ENCODE data around the gene SNAP47.

The SNAP47 gene

DNA sequence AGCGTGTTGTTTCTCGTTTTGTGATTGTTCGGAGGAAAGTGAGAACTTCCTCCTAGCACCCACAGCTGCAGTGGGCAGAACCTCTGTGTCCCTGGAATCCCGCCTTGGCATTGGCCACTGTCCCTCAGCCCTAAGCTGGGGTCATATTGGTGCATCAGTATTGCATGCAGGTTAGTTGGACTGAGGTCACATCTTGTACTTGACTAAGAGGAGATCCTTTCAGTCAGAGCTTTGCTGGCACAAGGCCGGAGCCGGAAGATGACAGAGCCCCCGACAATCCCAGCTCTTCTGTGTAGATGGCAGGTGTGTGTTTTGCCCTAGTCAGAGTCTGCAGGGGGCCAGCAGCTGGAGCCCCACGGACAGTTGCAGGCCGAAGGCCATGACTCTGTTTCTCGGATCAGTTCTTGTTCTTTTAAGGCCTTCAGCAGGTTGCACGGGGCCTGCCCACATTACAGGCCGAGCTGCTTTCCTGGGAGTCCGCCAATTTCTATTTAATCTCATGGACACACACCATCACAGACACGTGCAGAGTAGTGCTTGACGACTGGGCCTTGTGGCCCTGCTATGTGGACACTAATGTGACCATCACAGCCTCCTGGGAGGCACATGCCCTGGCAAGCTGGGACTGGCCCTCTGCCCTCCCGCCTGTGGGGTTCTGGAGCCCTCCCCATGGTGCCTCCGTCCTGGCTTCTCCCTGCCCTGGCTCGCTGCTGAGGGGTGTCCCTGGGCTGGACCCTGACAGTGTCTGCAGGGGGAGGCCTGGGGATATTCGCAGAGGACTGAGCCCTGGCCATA, 14.9 kb downstream of the SNAP47 start:
- no peak for DNase-seq (ENCODE audit: low read depth)

DNA sequence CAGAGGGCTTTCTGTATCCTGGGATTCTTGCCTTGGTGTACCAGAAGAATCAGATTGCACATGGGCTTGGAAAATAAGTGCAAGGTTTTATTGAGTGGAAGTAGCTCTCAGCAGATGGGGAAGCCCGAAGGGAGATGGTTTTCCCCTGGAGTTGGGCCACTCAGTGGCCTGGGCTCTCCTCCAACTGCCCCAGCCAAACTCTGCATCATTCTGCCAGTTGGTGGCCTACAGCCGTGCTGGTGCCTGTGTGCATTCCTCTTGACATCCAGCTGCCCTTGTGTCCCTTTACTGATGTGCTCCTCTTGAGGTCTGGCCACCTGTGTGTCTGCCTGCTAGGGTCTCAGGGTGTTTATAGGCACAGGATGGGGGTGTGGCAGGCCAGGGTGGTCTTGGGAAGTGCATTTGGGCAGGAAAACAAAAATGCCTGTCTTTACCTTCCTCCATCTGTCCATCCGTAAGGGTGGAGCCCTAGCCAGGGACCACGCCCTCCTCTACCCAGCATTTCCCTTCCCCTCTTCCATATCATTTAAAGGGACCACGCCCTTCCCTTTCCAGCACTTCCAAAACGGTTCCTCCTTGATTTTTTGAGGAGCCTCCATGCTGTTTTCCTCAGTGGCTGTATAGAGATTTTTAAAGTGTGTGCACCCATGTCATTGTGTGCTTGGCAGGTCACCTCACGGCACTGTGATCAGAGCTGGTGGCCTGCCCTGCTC, 18.9 kb downstream of the SNAP47 start:
- DNase-seq (ENCODE audit: low read depth) = no peak

DNA sequence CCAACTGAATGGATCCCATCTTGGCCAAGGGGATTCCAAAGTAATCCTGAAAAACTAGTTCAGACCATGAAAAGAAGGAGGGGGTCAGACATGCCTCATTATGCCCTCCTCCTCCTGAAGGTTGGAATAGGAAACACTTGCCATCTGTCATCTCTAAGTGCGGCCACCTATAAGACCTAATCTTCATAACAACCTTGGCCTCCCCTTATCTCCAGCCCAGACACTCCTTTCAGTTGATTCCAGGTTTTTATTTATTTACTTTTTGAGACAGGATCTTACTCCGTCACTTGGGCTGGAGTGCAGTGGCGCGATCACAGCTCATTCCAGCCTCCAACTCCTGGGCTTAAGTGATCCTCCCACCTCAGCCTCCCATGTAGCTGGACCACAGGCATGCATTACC, 19.7 kb downstream of the SNAP47 start:
- no peak for DNase-seq (ENCODE audit: low read depth)

DNA sequence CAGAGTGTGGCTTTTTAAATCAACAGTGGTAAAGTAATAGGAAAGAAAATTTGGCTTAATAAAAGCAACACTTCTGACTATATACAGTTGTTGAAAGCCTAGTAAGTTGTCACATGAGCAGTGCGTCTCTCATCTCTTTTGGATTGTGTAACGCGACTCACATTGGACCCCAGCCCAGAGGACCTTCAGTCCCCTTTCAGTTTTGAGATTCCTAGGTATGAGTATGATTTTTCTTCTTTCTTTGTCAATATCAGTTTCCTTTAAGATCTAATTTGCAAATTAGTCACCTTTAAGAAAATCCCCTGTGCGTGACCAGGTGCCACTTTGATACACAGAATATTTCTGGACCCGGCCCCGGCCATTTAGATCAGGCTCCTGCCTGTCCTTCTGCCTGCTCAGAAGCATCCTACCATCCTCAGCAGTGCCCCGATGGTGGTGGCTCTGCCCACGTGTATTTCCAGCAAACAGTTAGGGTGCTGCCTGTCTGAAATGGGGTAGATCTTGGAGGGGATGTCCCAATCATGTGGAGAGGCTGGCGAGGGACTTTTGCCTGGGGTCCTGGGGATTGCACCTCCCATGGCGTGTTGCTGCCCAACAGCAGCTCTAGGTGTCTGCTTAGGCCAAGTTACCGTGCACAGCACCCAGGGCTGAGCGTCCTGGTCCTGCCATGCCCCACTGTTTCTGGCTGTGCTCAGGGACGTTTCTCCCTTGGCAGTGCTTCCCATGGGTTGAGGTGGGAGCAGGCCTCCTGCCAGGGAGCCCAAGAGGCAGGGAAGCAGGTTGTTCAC, 21.1 kb downstream of the SNAP47 start:
- no peak for DNase-seq (ENCODE audit: low read depth)

DNA sequence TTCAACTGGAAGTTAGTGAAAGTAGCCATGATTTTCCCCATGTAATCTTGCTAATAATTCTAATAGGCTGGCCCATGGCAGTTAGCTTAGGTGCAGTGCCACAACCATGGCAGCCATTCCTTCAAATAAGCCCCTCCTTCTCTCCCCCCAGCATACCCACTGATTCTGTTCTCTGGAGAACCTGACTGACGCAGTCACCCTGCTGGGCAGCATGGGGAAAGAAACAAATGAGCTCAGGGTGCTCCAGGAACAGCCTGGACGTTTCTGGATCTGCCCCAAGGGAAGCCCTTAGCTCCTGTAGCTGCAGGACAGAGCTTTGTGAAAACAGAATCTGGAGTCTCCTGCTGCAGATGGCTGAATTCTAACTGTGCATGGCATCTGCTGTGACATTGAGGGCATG, 22.5 kb downstream of the SNAP47 start:
- DNase-seq (ENCODE audit: low read depth) = no peak

DNA sequence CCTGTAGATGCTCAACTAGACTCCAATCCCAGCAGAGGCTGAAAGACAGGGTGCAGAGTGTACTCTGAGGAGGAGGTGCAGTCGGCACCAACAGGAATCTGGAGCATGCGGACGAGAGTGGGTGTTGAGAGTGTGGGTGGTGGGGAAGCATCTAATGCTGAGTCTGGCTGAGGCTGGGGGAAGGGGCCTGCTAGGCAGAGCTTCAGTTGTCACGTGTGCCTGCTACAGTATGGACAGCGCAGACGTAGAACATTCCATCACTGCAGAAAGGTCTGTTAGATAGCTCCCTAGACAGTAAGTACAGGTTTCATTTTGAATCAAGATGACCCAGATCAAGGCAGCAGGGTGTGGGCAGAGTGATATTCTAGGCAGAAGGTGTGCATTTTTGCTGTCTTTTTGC, 23.1 kb downstream of the SNAP47 start:
- DNase-seq (ENCODE audit: low read depth) = no peak

DNA sequence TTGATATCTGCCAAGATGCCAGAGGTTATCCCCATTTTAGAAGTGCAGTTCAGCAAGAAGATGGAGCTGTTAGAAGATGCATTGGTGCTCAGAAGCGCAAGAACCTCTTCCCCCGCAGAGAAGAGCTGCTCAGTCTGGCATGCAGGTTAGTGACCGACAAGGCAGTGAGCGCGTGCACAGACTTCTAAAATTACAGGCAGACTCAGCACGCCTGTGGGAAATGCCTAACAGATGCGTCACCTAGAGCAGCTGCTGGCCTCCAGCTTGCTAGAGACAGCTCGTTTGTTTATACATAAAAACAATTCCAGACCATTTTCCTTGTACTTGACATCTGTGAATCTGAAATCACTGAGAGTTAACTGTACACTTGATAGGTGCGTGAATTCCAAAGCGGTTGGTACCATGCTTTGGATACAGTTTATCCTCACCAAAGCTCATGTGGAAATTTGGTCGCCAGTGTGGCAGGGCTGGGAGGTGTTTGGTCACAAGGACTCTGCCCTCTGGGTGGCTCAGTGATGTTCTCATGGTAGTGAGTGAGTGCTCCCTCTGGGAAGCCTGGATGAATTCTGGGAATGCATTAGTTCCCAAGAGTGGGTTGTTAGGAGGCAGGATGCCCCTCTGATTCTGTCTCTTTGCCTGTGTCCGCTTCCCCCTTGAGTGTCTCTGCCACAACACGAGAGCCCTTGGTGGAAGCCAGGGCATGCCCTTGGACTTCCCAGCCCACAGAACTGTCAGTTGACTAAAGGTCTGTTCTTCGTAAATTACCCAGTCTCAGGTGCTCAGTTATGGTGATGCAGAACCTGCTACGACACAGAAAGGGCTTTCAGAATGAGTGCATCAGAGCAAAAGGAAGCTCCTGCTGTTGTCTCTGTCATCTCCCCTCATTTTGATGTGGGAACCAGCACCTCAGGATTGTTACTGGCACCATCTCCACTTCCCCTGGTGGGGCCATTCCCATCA, 24.4 kb downstream of the SNAP47 start:
- peak; percentile 95 for DNase-seq (ENCODE audit: low read depth)

DNA sequence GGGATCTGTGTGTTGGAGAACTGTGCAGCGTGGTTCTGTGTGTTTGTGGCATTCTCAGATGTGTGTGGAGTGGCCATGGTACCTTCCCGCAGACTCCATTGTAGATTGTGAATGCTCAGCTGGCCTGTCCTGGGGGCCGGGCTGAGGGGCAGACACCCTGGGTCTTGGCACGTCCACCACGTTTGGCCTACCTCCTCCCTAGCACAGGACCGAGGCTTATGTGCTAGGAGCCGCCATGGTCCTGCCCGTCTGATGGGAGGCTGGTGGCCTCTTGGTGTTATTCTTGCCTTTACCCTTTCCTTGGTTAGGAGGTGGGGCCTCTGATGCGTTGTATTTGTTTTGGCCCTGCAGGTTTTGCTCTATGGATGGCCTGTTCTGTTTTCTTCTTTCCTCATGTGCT, 25.1 kb downstream of the SNAP47 start:
- DNase-seq (ENCODE audit: low read depth) = no peak

DNA sequence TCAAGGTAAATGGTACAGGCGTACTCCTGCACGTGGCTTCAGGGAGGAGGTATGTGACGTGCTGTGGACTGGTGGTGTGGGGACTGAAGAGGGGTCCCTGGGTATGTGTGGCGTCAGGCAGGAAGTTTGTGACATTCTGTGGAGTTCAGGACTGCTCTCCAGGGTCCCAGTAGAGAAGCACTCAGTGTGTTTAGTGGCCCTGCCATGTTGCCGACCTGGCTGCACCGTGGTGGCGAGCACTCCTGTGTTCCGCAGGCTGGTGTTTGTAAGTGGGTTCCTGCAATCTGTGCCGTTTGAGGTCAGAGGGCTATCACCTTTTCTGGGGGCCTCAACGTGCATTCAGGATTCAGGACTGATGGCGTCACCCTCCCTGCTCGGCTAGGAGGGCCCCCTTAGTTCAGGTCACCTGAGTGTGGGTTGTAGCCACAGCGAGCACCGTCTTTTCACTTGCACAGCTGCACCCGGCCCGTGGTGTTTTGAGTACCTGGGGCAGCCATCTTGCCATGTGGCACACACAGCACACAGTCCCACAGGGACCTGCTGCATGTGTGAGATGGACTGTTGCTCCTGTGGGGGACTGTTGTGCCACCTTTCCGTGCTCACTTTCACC, 26.5 kb downstream of the SNAP47 start:
- DNase-seq (ENCODE audit: low read depth) = no peak

DNA sequence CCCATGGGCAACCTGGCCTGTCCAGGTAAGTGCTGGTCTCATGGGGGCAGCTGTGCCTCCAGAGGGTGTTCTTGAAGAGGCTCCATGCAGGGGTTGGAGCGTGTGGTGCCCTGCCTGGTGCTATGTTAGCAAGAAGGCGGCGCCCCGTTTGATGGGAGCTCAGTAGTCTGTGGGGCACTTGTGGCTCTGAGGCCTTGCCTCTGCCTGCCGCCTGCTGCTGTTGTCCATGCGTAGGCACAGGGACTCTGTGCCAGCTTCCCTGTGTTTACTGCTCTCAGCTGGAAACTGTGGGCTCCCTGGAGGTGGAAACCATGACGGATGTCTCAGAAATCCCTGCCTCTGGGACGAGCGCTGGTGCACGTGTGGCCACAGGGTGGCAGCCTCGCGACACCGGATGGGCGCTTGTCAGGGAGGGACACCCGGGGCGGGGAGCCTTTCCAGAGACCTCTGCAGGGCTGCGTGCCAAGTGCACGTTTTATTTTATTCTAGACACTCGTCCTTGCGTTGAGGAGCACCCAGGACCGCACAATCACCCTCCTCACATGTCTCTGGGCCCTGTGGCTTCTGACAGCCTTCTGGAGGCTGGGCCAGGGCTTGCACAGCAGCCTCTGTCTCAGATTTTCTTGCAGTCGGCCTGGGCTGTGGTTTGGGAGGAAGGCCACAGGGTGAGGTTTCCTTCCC, 27.1 kb downstream of the SNAP47 start:
- no peak for DNase-seq (ENCODE audit: low read depth)

DNA sequence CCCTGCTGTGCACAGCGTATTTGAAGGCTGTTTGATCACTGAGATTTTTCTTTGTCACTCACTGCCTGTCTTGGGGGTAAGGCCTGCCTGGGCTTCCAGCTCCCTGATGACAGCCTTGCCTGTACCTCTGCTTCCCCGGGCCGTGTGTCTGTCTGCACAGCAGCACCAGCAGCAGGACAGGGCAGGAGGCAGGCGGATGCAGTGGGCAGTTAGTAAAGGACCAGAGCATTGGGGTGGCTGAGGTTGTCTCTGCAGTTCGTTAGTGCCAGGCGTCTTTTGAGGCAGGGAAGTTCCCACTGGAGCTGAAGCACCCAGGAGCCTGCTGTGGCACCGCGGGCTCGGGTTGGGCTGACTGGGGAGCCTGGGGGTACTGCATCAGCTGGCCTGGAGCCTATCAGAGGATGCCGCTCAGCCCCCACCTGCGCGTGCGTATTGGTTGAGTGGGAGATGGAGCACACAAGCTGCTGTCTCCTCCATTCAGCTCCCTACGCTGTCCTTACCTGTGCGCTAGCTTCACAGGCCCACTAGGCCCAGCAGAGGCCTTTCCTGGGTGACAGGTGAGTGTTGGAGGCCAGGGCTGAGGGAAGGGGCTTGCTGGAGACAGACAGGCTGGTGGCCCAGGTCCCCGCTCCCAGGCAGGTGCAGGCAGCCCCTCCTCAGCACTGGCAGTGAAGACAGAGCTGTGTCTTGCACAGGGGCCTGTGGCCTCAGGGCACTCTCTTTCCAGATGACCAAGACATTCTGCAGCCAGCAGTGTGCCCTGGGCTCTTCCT, 28.2 kb downstream of the SNAP47 start:
- DNase-seq (ENCODE audit: low read depth) = no peak

DNA sequence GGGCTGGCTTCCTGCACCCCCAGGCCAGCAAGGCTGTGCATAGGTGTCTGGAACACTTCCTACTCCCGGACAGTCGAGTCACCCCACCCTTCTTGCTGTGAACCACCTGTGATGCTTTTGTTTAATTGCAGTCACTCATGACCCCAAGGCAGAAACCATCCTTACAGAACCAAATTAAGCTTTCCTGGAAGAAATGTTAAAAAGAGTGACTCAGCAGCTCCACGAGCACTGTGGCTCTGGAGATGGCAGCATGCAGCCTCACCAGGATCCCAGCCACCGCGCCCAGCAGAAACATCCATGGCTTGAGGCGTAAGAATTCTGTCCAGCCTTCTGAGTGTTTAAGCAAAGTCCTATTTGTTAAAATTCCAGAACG, 28.8 kb downstream of the SNAP47 start:
- DNase-seq (ENCODE audit: low read depth) = no peak

DNA sequence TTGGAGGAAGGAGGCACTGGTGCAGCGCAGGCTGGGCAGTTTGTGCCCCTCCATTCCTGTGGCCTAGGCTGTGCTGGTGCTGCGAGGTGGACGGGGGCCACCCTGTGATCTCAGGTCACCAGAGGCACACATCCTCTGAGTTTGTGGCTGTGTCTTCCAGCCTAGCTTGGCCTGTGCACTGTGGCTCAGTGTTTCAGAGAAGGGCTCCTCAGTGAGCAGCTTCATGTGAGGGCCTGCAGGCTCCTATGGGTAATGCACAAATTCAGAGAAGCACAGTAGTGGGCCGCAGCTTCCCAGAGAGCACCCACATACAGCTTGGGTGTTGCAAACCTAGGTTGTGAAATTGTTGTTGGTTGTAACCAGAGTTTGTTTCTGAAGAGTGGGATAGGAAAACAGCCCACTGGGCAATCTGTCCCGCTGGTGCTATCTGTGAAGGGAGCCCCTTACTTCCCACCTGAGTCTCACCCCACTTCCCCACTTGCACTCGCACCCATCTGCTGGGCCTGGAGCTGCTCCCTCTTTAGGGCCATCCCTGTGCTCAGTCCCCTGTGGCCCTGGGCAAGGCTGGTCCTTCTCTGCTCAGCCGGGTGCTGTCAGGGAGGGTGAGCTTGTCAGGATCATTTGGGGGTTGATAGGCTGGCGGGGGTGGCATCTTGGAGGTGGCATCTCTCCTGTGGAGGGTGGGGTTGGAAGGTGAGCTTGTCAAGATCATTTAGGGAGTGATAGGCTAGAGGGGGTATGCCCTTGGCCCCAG, 30.2 kb downstream of the SNAP47 start:
- DNase-seq (ENCODE audit: low read depth) = no peak

DNA sequence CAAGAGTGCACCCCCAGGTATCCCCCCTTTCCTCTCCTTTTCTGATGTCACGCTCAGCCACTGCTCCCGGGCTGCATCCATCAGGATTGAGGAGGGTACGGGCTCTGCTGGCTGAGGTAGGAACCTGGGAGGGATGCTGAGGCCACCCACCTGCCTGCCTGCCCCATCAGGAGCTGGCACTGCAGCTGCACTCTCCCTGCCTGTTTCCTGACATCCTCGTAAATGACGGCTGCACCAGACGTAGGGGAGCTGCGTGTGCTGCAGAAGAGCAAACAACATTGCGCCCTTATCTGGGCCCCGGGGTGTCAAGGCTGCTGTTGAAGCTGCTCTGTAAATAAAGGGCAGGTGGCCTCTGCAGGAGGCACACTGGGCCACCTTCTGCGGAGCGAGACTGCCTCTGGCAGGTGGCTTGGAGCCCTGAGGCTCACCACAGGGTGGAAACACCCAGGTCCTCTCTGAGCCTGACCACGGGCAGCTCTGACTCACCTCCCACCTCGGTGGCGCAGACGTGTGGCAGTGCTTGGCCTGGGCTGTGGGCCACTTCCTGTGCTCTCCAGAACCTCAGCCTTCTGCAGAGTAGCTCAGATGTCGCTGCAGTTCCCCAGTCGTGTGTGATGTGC, 30.9 kb downstream of the SNAP47 start:
- no peak for DNase-seq (ENCODE audit: low read depth)

DNA sequence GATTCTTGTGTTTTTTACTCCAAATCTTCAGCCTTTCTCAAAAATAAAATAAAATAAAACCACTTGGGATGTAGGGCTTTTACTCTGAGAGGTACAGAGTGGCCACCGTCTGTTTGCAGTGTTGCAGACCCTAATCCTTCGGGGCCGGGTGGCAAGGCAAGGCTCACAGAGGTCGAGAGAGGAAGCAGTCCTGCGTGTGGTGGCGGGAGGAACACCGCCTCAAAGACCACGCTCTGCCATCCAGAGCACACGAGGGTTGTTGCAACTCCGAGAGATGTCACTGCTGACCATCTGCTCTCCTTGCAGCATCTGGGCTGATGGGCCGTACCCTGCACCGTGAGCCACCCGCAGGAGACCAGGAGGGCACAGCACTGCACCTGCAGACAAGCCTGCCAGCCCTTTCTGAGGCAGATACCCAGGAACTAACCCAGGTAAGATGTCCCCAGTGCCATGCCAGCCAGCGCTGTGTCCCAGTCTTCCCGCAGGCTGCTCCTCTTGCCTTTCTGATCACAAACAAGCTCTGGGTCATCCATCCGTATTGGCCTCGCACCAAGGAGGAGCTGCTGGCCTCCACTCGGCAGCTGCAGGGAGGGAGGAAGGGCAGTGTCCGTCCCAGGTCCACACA, 31.5 kb downstream of the SNAP47 start:
- DNase-seq (ENCODE audit: low read depth) = no peak

DNA sequence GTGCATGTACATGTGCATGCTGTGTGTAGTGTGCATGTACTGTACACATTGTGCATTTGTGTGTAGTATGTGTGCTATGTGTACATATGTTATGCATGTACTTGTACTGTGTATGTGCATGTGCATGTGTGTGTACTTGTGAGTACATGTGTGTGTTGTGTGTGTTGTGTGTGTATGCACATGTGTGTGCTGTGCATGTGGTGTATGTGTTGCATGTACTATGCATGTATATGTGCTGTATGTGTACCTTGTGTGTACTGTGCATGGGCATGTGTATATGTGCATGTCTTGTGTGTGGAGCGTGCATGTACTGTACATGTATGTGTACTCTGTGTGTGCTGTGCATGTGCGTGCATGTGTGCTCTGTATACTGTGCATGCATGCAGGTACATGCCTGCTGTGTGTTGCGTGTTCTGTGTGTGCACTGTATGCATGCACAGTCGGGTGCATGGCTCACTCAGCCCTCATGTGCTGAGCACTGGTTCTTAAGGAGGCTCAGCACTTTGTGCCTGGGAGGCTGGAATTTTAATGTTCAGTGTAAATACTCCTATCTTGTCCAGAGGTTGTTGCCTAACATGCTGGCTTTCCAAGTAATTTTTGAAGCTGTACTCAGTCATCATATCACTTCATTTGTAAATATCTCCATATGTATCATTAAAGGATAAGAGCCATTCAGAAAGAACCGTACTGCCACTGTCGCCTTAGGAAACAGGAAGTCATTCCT, 32.3 kb downstream of the SNAP47 start:
- DNase-seq (ENCODE audit: low read depth) = no peak

DNA sequence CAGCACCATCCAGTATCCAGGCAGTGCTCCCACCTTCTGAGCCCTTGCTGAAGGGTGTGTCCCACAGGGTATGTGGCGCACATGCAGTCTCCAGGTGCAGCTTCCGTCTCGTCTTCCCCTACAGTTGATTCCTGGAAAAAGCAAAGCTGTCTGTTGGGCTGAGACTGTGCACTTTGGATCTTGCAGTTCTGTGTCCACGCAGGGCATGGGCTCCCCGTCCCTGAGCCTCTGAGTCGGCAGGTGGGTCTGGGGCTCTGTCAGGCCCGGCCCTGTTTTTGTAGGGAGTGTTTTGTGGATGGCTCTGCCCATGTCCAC, 32.8 kb downstream of the SNAP47 start:
- DNase-seq (ENCODE audit: low read depth) = no peak

DNA sequence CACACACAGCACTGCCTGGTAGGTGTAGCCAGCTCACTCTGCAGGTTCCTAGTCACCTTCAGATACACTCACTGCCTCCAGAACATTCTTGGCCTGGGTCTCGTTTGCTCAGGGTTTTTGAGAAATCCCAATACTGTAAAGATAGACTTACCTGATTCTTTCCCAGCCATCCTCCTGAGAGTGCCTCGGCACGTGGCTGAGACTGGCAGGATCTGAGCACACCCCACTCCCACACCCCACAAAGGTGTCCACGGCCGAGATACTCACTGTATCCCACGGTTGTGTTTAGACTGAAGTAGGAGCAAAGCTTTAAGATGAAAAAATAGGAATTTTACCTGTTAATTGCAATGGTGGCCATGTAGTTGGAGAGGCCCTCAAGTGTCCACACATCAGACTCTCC, 33.4 kb downstream of the SNAP47 start:
- no peak for DNase-seq (ENCODE audit: low read depth)

Data from non-pigmented ciliary epithelial cell (primary cell).